Calu3 (cell line): ENCODE data around the gene PEAK1. TPM values are rescaled to one million over a fixed set of nuclear protein-coding genes. Genes with fewer than 3 reads are reported as not detected.

Experiments
- BruUV-seq: library from RNA; stranded (reverse); fragments of 400-500 nt; replicated peaks from 2 replicates; lab custom pipeline; 2021; lab: Mats Ljungman, UMichigan
- CTCF ChIA-PET: fragments of 300-600 bp; sonication (Branson Sonifier 250); formaldehyde crosslinking; loops from one replicate; lab custom pipeline; 2022; ENCODE audit warnings: antibody characterized with exemption; lab: Charles Lee
- DNase-seq: peaks from one replicate; pipeline ENCODE4 v3.0.0; 2022
- H3K27ac Mint-ChIP-seq: one replicate; pipeline ENCODE4 v1.8.0; 2022; ENCODE audit warnings: mixed read lengths; ENCODE audit not compliant: unreplicated experiment
- H3K27me3 Mint-ChIP-seq: one replicate; pipeline ENCODE4 v1.8.0; 2022; ENCODE audit warnings: mixed read lengths; ENCODE audit not compliant: unreplicated experiment
- H3K36me3 Mint-ChIP-seq: one replicate; pipeline ENCODE4 v1.8.0; 2022; ENCODE audit warnings: mild to moderate bottlenecking, moderate library complexity, mixed read lengths; ENCODE audit not compliant: insufficient read depth, unreplicated experiment
- H3K4me1 Mint-ChIP-seq: one replicate; pipeline ENCODE4 v1.8.0; 2022; ENCODE audit warnings: mild to moderate bottlenecking, low read depth, mixed read lengths; ENCODE audit not compliant: unreplicated experiment
- H3K4me3 Mint-ChIP-seq: one replicate; pipeline ENCODE4 v1.8.0; 2022; ENCODE audit warnings: mild to moderate bottlenecking, low read depth, moderate library complexity, mixed read lengths; ENCODE audit not compliant: unreplicated experiment
- H3K9me3 Mint-ChIP-seq: one replicate; pipeline ENCODE4 v1.8.0; 2022; ENCODE audit warnings: low read depth, mixed read lengths; ENCODE audit not compliant: unreplicated experiment
- CTCF ChIP-seq: fragments of 200-600 bp; IDR thresholded peaks from one replicate; pipeline ENCODE4 v1.8.0; 2022; ENCODE audit warnings: antibody characterized with exemption; ENCODE audit not compliant: unreplicated experiment
- intact Hi-C: fragments of 100-400 bp; cut with micrococcal nuclease; formaldehyde crosslinking; loops from one replicate; pipeline ENCODE4 v1.10.0; 2022; ENCODE audit not compliant: unreplicated experiment
- total RNA-seq: library from RNA; stranded (reverse); gene quantifications from 2 replicates; pipeline ENCODE4 v1.2.3, GENCODE V29; 2022

The PEAK1 gene
- total RNA-seq, 1 experiment from 2014 or later: 54.3 TPM

- no TSS peak for BruUV-seq
- H3K4me1 Mint-ChIP-seq: peaks cover 48% of the 10 kb centered on the region
- no peaks in the 10 kb centered on the region for H3K27me3 Mint-ChIP-seq
- H3K27ac Mint-ChIP-seq: peak overlapping the region; percentile 94
- H3K9me3 Mint-ChIP-seq: no peaks in the 10 kb centered on the region
- no peak for TF ChIP-seq CTCF
- CTCF ChIA-PET: interaction anchor here (1.0 to 3.8 kb wide), 3 partner anchors 17 to 400 kb away, joined by 3 to 15 read pairs (median 5); no protein-coding TSS in a partner anchor
- peaks cover 11% of the 10 kb centered on the region for H3K36me3 Mint-ChIP-seq
- DNase-seq: no peak
- intact Hi-C loops: no loop called here
- peak overlapping the region; percentile 31 for H3K4me3 Mint-ChIP-seq
These were observed 276.3 kb downstream of the PEAK1 start for GRCh38 chr15:77143616-77144015.

GRCh38 chr15:77143191-77143590 lies 276.7 kb downstream of the PEAK1 start:
- intact Hi-C loops: no loop called here
- H3K36me3 Mint-ChIP-seq: peaks cover 11% of the 10 kb centered on the region
- no peak overlapping the region for H3K4me3 Mint-ChIP-seq
- H3K9me3 Mint-ChIP-seq: no peaks in the 10 kb centered on the region
- H3K4me1 Mint-ChIP-seq: peaks cover 48% of the 10 kb centered on the region
- H3K27me3 Mint-ChIP-seq: no peaks in the 10 kb centered on the region
- no TSS peak for BruUV-seq
- CTCF ChIA-PET: interaction anchor here (3.8 kb wide), 1 partner anchor 18 kb away, joined by 15 read pairs; no protein-coding TSS in a partner anchor
- no peak for DNase-seq
- H3K27ac Mint-ChIP-seq: peak overlapping the region; percentile 94
- TF ChIP-seq CTCF: no peak

- no peak overlapping the region for H3K27ac Mint-ChIP-seq
- H3K4me3 Mint-ChIP-seq: no peak overlapping the region
- intact Hi-C loops: no loop called here
- peaks cover 34% of the 10 kb centered on the region for H3K4me1 Mint-ChIP-seq
- BruUV-seq: no TSS peak
- no peaks in the 10 kb centered on the region for H3K27me3 Mint-ChIP-seq
- peaks cover 10% of the 10 kb centered on the region for H3K36me3 Mint-ChIP-seq
- DNase-seq: no peak
- H3K9me3 Mint-ChIP-seq: peaks cover 6% of the 10 kb centered on the region
- CTCF ChIA-PET: interaction anchor here (0.7 kb wide), 1 partner anchor 46 kb away, joined by 3 read pairs; no protein-coding TSS in a partner anchor
- TF ChIP-seq CTCF: no peak
These were observed 279.7 kb downstream of the PEAK1 start for GRCh38 chr15:77140220-77140619.

- no peak for DNase-seq
- Mint-ChIP-seq H3K27ac (no peak overlapping the region), H3K9me3 (peaks cover 6% of the 10 kb centered on the region), H3K36me3 (peaks cover 4% of the 10 kb centered on the region), H3K4me3 (no peak overlapping the region), H3K4me1 (peaks cover 25% of the 10 kb centered on the region), H3K27me3 (no peaks in the 10 kb centered on the region)
- CTCF ChIA-PET: no interaction called here
- no TSS peak for BruUV-seq
- no peak for TF ChIP-seq CTCF
- intact Hi-C loops: no loop called here
These were observed 280.6 kb downstream of the PEAK1 start for GRCh38 chr15:77139312-77139711.
